Muscle of leg (tissue), 11 donors: ENCODE results near the gene DST. TPM values are rescaled to one million over a fixed set of nuclear protein-coding genes. Genes with fewer than 3 reads are reported as not detected.

Source experiments
- DNase-seq: peaks from one replicate; pipeline ENCODE4 v3.0.0; 2013
- H3K27ac ChIP-seq: one replicate; pipeline ENCODE4 v1.5.1; 2013; ENCODE audit warnings: mild to moderate bottlenecking, low read length, control low read depth
- H3K27me3 ChIP-seq: one replicate; pipeline ENCODE4 v1.6.1; 2013; ENCODE audit warnings: low read length; ENCODE audit not compliant: control insufficient read depth, insufficient read depth
- H3K36me3 ChIP-seq: one replicate; pipeline ENCODE4 v1.6.1; 2013; ENCODE audit warnings: low read length; ENCODE audit not compliant: control insufficient read depth, insufficient read depth
- H3K4me1 ChIP-seq: one replicate; pipeline ENCODE4 v1.6.1; 2013; ENCODE audit warnings: low read length; ENCODE audit not compliant: control insufficient read depth, insufficient read depth
- H3K4me3 ChIP-seq: one replicate; pipeline ENCODE4 v1.5.1; 2013; ENCODE audit warnings: low read length, control low read depth
- H3K9me3 ChIP-seq: replicated peaks from 2 replicates; pipeline ENCODE4 v1.6.1; 2013; ENCODE audit warnings: low read depth, low read length; ENCODE audit not compliant: control insufficient read depth
- WGBS: methylation state at CpG from one replicate; pipeline ENCODE4 v1.1.5; 2013; ENCODE audit warnings: missing lambda C conversion rate; ENCODE audit not compliant: insufficient coverage; 5-methylcytosine and 5-hydroxymethylcytosine counted together
- polyA plus RNA-seq, 8 donors: library from polyadenylated mRNA; unstranded; fragments of 120-200 nt; gene quantifications; one replicate each; pipeline versions ENCODE4 v1.2.1 to v1.2.3, GENCODE V29; 2013; ENCODE audit warnings: inconsistent platforms in 1 of 8, low replicate concordance in 1 of 8; ENCODE audit not compliant: insufficient read length in 8 of 8, insufficient read depth in 1 of 8
- total RNA-seq: library from RNA; stranded (reverse); fragments of 120-200 nt; gene quantifications from one replicate; pipeline ENCODE4 v1.2.4, GENCODE V29; 2013

The DST gene
- total and polyA plus RNA-seq, 9 donors, result 154 to 219 (median 179) TPM

- no peak overlapping the region for H3K27ac ChIP-seq
- no peak overlapping the region for H3K4me3 ChIP-seq
- H3K4me1 ChIP-seq, result peaks cover 4% of the 10 kb centered on the region
- WGBS, result no CpG with 5 or more reads among the region's 2 CpGs
- H3K36me3 ChIP-seq, result no peaks in the 10 kb centered on the region
- H3K27me3 ChIP-seq, result no peaks in the 10 kb centered on the region
- no peak for DNase-seq
- no peaks in the 10 kb centered on the region for H3K9me3 ChIP-seq
Measured at GRCh38 chr6:56685994-56686393, 43.3 kb upstream of the DST start.

- H3K9me3 ChIP-seq, result no peaks in the 10 kb centered on the region
- peaks cover 4% of the 10 kb centered on the region for H3K4me1 ChIP-seq
- no peak for DNase-seq
- H3K27me3 ChIP-seq, result no peaks in the 10 kb centered on the region
- no peak overlapping the region for H3K4me3 ChIP-seq
- WGBS, result 83% methylated on average over 1 of the region's 8 CpGs
- H3K36me3 ChIP-seq, result no peaks in the 10 kb centered on the region
- no peak overlapping the region for H3K27ac ChIP-seq
Measured at GRCh38 chr6:56685102-56685733, 42.5 kb upstream of the DST start.

GRCh38 chr6:56684342-56685101 is 41.8 kb upstream of the DST start:
- 84% methylated on average over 3 of the region's 7 CpGs for WGBS
- peak overlapping the region; percentile 60 for H3K27ac ChIP-seq

DNA sequence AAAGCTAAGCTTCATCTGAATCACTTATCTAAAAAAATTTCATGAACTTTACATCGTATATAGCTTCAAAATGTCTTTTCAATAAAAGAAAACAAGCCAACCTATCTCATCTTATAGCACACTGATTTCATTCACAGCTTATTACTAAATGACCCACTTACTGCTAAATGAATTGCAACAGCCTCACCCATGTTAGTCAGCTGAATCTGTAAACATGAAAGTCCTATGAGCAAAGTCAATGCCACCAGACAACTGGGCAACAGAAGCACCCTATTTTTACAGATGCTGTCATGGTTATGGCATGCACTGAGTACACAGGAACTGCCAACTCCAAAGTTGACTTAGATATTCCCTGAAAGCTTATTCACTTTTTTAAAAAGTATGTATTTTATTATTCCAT is 41.2 kb upstream of the DST start:
- H3K36me3 ChIP-seq, result no peaks in the 10 kb centered on the region
- H3K4me3 ChIP-seq, result no peak overlapping the region
- peak; percentile 79 for DNase-seq
- WGBS, result 100% methylated on average over 1 of the region's 1 CpG
- peaks cover 4% of the 10 kb centered on the region for H3K4me1 ChIP-seq
- H3K27me3 ChIP-seq, result no peaks in the 10 kb centered on the region
- peak overlapping the region; percentile 78 for H3K27ac ChIP-seq
- no peaks in the 10 kb centered on the region for H3K9me3 ChIP-seq

More at GRCh38 chr6:56684342-56685101, 41.8 kb upstream of the DST start:
- Histone ChIP-seq H3K9me3 (no peaks in the 10 kb centered on the region), H3K4me3 (no peak overlapping the region), H3K36me3 (no peaks in the 10 kb centered on the region), H3K4me1 (peaks cover 4% of the 10 kb centered on the region), H3K27me3 (no peaks in the 10 kb centered on the region)
- DNase-seq, result no peak

GRCh38 chr6:56682635-56683034 is 39.9 kb upstream of the DST start:
- H3K9me3 ChIP-seq, result no peaks in the 10 kb centered on the region
- H3K27ac ChIP-seq, result peak overlapping the region; percentile 78
- H3K27me3 ChIP-seq, result no peaks in the 10 kb centered on the region
- peaks cover 2% of the 10 kb centered on the region for H3K36me3 ChIP-seq
- H3K4me3 ChIP-seq, result no peak overlapping the region
- DNase-seq, result no peak
- WGBS, result 91% methylated on average over 1 of the region's 1 CpG
- H3K4me1 ChIP-seq, result peaks cover 4% of the 10 kb centered on the region

GRCh38 chr6:56677559-56677958 is 34.9 kb upstream of the DST start:
- H3K9me3 ChIP-seq, result no peaks in the 10 kb centered on the region
- H3K27ac ChIP-seq, result no peak overlapping the region
- no peaks in the 10 kb centered on the region for H3K4me1 ChIP-seq
- no peak for DNase-seq
- no peaks in the 10 kb centered on the region for H3K27me3 ChIP-seq
- peaks cover 2% of the 10 kb centered on the region for H3K36me3 ChIP-seq
- H3K4me3 ChIP-seq, result no peak overlapping the region

GRCh38 chr6:56671651-56672461 is 29.2 kb upstream of the DST start:
- no peak overlapping the region for H3K4me3 ChIP-seq
- H3K27me3 ChIP-seq, result no peaks in the 10 kb centered on the region
- peak; percentile 92 for DNase-seq
- H3K4me1 ChIP-seq, result peaks cover 12% of the 10 kb centered on the region
- H3K27ac ChIP-seq, result peak overlapping the region; percentile 91
- H3K36me3 ChIP-seq, result no peaks in the 10 kb centered on the region
- WGBS, result 20% methylated on average over 2 of the region's 6 CpGs
- H3K9me3 ChIP-seq, result no peaks in the 10 kb centered on the region

DNA sequence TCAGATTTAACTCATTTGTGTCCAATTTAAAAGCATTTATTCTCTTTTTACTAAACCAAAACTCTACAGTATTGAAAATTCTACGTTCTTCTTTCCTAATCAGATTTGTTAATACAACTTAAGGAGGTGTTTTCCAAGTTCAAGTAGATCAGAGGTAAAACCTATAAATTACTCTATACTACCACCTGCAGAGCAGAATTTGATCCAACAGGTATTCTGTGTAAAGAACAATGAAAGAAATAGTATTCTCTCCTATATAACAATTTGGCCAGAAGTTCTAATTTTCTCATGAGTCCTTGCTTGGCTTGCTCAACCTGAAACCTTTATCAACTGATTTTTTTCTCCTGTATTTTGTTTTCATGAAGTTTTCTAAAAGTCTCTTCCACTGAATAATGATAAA is 28.5 kb upstream of the DST start:
- H3K4me3 ChIP-seq, result no peak overlapping the region
- no CpG with 5 or more reads among the region's 1 CpG for WGBS
- no peaks in the 10 kb centered on the region for H3K9me3 ChIP-seq
- H3K27me3 ChIP-seq, result no peaks in the 10 kb centered on the region
- peak overlapping the region; percentile 91 for H3K27ac ChIP-seq
- no peak for DNase-seq
- peaks cover 12% of the 10 kb centered on the region for H3K4me1 ChIP-seq
- H3K36me3 ChIP-seq, result no peaks in the 10 kb centered on the region

- no peak overlapping the region for H3K27ac ChIP-seq
- H3K4me1 ChIP-seq, result peaks cover 12% of the 10 kb centered on the region
- no CpG with 5 or more reads among the region's 2 CpGs for WGBS
- no peak for DNase-seq
- no peaks in the 10 kb centered on the region for H3K27me3 ChIP-seq
- H3K4me3 ChIP-seq, result no peak overlapping the region
- no peaks in the 10 kb centered on the region for H3K36me3 ChIP-seq
- H3K9me3 ChIP-seq, result no peaks in the 10 kb centered on the region
Measured at GRCh38 chr6:56669041-56669440, 26.4 kb upstream of the DST start.

GRCh38 chr6:56668158-56668557 is 25.5 kb upstream of the DST start:
- no CpG with 5 or more reads among the region's 4 CpGs for WGBS
- Histone ChIP-seq H3K27me3 (no peaks in the 10 kb centered on the region), H3K4me1 (peaks cover 12% of the 10 kb centered on the region), H3K9me3 (no peaks in the 10 kb centered on the region), H3K27ac (no peak overlapping the region), H3K36me3 (no peaks in the 10 kb centered on the region), H3K4me3 (no peak overlapping the region)
- DNase-seq, result no peak
